GM10266 (cell line): Measurements from ENCODE around the gene ISM2.

Source experiments
- DNase-seq: peaks from one replicate; pipeline ENCODE4 v3.0.0; 2012; ENCODE audit errors: extremely low spot score
- TF ChIP-seq, protein P1 (sequence below): IDR thresholded peaks from 2 replicates; pipeline ENCODE4 v1.5.1; 2012; ENCODE audit warnings: mild to moderate bottlenecking, low read depth; ENCODE audit not compliant: control insufficient read depth, insufficient read depth; ENCODE audit errors: missing control alignments

Gene ISM2

DNA sequence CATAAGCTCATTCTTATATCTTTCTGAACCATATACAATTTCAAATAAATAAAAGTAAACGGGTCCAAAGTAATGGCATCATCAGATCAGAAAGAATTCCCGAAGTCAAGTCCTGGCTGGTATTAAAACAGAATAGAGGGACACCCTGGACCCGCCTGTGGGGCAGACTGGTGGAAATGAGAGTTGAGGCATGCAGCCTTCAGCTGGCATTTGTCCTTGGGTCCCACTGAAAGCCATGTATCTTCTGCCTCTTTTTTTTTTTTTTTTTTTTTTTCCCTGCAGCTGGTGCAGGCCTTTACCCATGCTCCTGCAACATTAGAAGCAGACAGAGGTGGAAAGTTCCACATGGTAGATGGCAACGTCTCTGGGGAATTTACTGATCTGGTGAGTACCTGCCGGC, 30.8 kb downstream of the ISM2 start:
- no peak for DNase-seq
- TF ChIP-seq, protein P1, sequence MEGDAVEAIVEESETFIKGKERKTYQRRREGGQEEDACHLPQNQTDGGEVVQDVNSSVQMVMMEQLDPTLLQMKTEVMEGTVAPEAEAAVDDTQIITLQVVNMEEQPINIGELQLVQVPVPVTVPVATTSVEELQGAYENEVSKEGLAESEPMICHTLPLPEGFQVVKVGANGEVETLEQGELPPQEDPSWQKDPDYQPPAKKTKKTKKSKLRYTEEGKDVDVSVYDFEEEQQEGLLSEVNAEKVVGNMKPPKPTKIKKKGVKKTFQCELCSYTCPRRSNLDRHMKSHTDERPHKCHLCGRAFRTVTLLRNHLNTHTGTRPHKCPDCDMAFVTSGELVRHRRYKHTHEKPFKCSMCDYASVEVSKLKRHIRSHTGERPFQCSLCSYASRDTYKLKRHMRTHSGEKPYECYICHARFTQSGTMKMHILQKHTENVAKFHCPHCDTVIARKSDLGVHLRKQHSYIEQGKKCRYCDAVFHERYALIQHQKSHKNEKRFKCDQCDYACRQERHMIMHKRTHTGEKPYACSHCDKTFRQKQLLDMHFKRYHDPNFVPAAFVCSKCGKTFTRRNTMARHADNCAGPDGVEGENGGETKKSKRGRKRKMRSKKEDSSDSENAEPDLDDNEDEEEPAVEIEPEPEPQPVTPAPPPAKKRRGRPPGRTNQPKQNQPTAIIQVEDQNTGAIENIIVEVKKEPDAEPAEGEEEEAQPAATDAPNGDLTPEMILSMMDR: no peak

DNA sequence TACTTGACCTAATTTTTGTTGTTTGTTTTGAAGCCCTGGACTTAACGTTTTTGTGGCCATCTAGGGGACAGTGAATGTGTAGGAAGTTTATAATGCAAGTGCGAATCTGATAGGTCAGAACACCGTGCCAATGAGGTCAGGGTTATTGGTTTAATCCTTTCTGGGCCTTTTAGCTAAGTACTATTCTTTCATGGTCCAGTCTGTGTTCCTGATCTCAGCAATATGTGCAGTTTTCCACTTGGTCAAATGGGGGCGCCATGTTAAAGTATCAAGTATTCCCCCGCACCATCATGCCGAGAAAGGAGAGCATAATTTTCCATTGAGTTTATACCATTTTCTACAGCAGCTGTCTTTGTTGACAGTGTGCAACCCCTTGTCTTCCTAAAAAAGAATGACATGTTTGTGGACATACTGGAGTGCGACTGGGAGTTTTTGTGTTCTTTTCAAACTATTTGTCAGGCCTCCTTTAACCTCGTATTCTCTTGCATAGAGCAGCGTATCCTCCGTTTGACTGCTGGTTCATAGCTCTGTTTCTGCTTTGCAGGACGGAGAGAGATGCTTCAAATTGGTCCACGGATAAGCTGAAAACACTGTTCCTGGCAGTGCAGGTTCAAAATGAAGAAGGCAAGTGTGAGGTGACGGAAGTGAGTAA, 39.4 kb downstream of the ISM2 start:
- TF ChIP-seq, protein P1: peak; percentile 78
- DNase-seq: peak; percentile 50

DNA sequence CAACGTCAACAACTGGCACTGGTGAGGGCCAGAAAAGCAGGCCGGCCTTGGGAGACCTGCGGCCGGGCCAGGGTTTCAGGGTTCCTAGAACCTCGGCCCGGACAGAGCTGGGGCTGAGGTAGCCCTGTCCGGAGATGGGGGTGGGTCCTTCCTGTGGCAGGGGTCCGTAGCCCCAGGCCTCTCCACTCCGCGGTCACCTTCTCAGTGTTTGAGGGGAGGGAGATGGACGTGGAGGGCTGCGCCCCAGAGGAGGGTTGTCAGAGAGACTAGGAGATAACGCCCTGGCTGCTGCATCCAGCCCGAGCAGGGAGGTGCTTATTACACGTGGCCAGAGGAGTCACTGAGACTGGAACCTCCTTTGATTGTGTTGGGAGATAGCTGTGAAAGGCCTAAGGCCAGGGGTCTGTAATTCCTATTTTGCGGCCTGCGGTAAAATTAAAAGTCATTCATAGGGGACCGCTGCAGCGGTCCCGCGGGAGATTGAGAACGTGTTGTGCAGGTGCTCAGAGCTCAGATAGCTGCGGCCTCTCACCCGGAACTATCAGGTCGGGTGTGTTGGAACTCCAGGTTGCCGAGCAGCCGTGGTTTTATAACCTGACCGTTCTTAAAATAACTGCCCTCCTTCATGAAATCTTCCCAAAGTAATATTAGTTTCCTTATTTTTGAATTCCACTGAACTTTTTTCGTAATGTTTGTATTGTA, 40.2 kb downstream of the ISM2 start:
- TF ChIP-seq, protein P1: no peak
- DNase-seq: no peak

DNA sequence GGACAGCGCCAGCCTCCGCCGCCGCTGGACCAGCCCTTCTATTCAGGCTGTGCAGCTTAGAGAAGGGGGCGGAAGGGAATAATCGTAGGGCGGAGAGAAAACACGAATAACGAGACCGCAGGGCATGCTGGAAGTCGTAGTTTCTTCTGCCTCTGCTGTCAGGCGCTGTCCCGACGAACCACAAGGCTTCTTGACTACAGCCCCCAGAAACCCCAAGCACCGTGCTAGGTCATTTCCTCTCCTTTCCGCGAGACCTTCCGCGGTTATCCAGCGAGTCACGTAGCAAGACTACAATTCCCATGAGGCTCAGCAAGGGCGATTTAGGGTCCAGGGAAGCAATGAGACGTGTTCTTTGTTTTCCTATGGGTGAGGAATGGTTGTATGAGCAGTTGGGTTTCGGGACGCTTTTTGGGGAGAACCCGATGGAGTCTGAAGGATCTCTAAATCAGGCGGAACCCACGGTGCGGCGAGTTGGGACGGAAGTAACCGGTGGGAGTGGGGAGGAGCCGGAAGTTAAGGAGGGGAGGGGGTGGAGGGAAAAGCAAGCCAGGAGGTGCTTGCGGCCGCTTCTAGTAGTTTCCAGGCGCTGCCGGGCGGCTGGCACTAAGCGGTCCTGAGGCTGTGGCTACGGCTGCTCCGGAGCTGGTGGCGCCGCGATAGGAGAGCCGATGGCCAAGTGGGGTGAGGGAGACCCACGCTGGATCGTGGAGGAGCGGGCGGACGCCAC, 40.9 kb downstream of the ISM2 start, which contains the start of the genes AHSA1 and VIPAS39:
Gene AHSA1 (plus strand): TSS at position 572 of the 727 bp plus-strand sequence. CDS start 97 bp downstream, at position 669.
Gene VIPAS39 (minus strand): TSS at position 80 of the 727 bp plus-strand sequence. CDS start 3,499 bp downstream, outside the sequence.
- peak; percentile 86 for DNase-seq
- TF ChIP-seq, protein P1: no peak

DNA sequence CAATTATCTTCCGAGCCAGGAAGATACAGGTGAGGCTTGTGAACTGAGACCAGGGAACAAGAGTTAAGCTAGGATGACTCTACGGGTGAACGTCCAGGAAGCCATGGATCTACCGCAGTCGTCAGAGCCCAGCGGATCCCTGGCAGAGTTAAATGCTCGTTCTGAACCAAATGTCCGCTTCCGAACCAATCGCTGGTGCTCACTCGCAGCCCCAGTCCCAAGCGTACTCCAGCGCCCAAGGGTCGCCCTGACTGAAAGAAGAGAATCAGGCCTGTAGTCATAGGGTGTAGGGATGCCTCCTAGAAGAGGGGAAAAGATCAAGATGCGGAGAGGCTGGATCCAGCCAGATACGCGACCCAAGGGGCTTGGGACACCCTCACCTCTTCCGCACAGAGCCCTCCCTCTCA, 41.5 kb downstream of the ISM2 start:
- TF ChIP-seq, protein P1: no peak
- DNase-seq: no peak

DNA sequence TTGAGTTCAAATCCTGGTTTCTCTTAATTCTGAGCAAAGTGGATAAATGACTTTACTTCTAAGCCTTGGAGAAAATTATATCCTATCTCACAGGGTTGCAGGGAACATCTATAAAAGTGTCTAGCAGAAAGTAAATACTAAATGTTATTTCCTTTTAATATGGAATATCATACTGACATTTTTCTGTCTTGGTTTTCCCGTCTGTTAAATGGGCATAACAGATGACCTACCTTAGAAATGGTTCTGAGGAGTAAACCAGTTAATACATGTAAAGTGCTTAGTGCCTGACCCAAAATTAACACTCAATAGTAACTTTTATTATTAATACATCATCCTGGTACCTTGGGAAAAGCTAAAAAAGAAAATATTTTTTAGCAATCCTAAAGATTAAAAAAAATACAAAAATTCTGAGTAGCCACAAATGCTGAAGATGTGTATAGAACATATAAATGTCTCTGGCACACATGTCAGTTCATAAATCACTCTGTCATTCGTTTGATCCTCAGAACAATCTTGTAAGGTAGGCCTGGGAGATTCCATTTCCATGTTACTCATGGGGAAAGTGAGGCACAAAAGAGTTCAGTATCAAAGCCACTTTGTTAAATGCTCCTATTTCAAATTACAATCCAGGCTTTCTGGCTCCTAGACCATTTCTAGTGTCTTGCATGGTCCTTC, 42.5 kb downstream of the ISM2 start:
- DNase-seq: no peak
- TF ChIP-seq, protein P1: no peak
